ENCODE results near the gene CHIA.
"Not testable (repeated sequence)": the region's sequence is repeated elsewhere in the genome, so short reads cannot be mapped to it uniquely, and the experiment has no call there.

- TF ChIP-seq EZH2phosphoT487 (IDR thresholded peaks at IDR 0.05; ENCODE audit: insufficient read depth, low read depth); EZH2 (IDR thresholded peaks at IDR 0.05; ENCODE audit: insufficient read depth, poor library complexity, severe bottlenecking): not testable (repeated sequence)
These were observed 44.7 kb downstream of the CHIA start for GRCh38 chr1:111335214-111335877.

All from GM23248 (cell line).